Fibroblast of pulmonary artery (primary cell): ENCODE data around the gene ZFX.
A peak's percentile ranks its signal among the peaks of the same experiment; 100 is the strongest.

Experiments
- DNase-seq: peaks from one replicate; pipeline ENCODE4 v3.0.0-alpha.2; 2010; ENCODE audit warnings: low read depth
- H3K4me3 ChIP-seq: replicated peaks from 2 replicates; pipeline ENCODE4 v1.5.1; 2011; ENCODE audit warnings: low read depth, mild to moderate bottlenecking, control low read depth, low read length, moderate library complexity
- CTCF ChIP-seq: IDR thresholded peaks from 2 replicates; pipeline ENCODE4 v1.5.1; 2011; ENCODE audit warnings: mild to moderate bottlenecking, control low read depth, low read length, inconsistent platforms; ENCODE audit errors: missing control alignments

Gene ZFX

GRCh38 chrX:24178441-24178840, 28.9 kb downstream of the ZFX start:
- no peak for TF ChIP-seq CTCF
- DNase-seq: no peak
- no peak overlapping the region for H3K4me3 ChIP-seq

DNA sequence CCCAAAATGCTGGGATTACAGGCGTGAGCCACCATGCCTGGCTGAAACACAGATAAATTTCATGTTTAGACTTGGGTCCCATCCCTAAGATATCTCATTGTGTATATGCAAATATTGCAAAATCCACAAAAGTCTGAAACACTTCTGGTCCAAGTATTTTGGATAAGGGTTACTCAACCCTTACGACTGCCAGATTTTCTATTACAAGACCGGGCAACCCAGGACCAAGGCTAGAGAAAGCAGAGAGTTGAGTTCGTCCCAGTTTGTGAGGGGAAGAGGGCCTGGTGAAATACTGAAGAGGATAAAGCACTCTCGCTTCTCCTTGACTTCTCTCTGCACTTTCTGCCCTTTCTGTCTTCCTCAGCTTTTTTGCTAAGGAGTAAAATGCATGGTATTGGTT, 34.5 kb downstream of the ZFX start:
- no peak for TF ChIP-seq CTCF
- DNase-seq: peak; percentile 32

DNA sequence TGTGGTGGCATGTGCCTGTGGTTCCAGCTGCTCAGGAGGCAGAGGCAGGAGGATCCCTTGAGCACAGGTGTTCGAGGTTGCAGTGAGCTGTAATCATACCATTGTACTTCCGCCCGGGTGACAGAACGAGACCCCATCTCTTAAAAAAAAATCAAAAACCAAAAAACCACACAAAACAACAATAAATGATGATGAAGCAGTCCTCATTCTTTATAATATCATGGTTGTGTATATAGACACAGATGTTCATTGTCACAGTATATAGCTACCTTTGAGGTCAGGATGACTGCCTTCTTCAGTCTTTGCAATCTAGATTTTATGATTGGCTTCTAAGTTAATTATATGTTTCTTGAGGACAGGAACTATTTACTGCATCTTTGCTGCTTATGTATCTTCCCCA, 37.0 kb downstream of the ZFX start:
- H3K4me3 ChIP-seq: no peak overlapping the region
- TF ChIP-seq CTCF: no peak
- no peak for DNase-seq

More for the DNA sequence above, 34.5 kb downstream of the ZFX start:
- H3K4me3 ChIP-seq: no peak overlapping the region

DNA sequence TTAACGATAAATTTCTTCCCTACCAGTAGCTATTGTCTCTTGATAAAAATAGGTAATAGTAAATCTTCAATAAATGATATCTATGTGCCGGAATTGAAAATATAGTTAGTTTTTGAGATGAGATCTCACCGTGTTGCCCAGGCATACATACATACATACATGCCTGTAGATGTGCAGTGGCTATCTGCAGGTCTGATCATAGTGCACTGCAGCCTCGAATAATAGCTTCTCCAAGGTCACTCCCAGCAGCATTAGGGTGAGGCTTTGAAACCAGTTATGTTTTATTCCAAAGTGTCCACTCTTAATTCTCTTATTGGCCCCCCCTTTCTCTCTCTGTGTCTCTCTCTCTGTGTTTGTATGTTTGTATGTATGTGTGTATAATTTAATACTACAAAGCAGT, 37.5 kb downstream of the ZFX start:
- no peak overlapping the region for H3K4me3 ChIP-seq
- no peak for DNase-seq

GRCh38 chrX:24189490-24189889, 40.0 kb downstream of the ZFX start:
- no peak for DNase-seq
- TF ChIP-seq CTCF: no peak
- no peak overlapping the region for H3K4me3 ChIP-seq

More for the DNA sequence above, 37.5 kb downstream of the ZFX start:
- TF ChIP-seq CTCF: no peak

DNA sequence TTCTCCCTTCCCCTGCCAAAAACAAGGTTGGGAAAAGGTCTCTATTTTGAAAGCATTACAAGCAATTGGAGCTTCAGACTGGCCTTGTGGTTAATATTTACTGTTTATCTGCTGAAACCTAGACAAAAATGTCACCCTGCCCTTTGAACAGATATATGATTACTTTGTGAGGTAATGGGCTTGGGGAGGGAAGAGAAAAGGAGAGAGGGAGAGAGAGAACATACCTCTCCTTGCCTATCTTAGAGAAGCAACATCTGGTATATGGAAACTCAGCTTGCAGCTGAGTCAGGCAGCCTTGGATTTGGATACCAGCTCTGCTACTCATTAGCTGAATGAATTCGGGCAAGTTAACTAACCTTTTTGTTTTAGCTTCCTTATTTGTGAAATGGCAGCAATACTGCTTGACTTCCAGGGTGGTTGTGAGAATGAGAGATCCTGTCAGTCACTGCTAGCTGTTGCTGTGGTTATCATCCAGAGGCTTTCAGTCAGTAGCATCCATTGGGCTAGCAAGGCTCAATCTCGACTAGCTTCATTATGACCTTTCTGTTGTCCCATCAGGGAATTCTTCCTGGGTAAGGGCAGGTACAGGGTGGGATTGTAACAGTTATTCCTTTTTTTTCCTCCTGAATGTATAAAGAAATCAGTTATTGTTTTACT, 41.1 kb downstream of the ZFX start:
- no peak for TF ChIP-seq CTCF
- no peak overlapping the region for H3K4me3 ChIP-seq
- DNase-seq: peak; percentile 27

DNA sequence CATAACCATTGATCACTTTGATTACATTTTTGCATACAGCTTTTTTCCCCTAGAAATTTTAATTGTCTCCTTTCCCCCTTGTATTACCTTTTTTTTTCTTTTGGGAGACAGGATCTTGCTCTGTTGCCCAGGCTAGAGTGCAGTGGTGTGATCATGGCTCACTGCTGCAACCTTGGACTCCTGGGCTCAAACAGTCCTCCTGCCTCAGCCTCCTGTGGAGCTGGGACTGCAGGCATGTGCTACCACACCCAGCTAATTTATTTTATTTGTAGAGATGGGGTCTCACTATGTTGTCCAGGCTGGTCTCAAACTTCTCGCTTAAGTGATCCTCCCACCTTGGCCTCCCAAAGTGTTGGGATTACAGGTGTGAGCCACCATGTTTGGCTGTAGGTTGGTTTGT, 47.0 kb downstream of the ZFX start:
- TF ChIP-seq CTCF: no peak
- no peak overlapping the region for H3K4me3 ChIP-seq
- DNase-seq: no peak
